ENCODE measurements around the gene MT1M.

- TF ChIP-seq, protein P1, sequence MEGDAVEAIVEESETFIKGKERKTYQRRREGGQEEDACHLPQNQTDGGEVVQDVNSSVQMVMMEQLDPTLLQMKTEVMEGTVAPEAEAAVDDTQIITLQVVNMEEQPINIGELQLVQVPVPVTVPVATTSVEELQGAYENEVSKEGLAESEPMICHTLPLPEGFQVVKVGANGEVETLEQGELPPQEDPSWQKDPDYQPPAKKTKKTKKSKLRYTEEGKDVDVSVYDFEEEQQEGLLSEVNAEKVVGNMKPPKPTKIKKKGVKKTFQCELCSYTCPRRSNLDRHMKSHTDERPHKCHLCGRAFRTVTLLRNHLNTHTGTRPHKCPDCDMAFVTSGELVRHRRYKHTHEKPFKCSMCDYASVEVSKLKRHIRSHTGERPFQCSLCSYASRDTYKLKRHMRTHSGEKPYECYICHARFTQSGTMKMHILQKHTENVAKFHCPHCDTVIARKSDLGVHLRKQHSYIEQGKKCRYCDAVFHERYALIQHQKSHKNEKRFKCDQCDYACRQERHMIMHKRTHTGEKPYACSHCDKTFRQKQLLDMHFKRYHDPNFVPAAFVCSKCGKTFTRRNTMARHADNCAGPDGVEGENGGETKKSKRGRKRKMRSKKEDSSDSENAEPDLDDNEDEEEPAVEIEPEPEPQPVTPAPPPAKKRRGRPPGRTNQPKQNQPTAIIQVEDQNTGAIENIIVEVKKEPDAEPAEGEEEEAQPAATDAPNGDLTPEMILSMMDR (conservative IDR thresholded peaks at IDR 0.05), result 0 out of 2 replicates have a peak, but pooled peaks have one; percentile 7
- TF ChIP-seq EZH2 (IDR thresholded peaks at IDR 0.05; ENCODE audit: low read depth), result no peak
Measured at GRCh38 chr16:56643833-56644232, 11.4 kb downstream of the MT1M start.

Data from PC-9 (cell line).